Measurements from ENCODE around the gene OR4E1.

Gene OR4E1

DNA sequence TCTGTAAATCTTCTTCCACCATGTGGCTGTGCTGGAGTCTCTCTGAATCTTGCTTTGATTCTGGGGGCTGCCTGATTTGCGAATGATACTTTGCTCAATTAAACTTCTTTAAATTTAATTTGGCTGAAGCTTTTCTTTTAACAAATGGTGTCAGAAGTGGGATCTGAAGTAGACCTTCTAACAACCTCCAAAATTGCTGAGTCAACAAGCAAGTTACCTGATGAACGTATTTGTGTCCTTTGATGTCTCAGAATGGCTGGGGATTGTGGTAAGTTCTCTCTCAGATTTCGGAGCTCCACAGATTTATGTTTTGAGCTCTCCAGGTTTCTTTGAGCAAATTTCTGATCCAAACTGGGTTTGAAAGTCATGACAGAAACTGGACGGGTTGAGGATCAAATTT lies 1.9 kb upstream of the OR4E1 start:
- Histone ChIP-seq H2AFZ (ENCODE audit: low read length) (no peak overlapping the region), H3K4me2 (ENCODE audit: low read length) (no peak overlapping the region), H3K9me2 (ENCODE audit: low read depth, low read length) (no peaks in the 10 kb centered on the region), H3K9ac (ENCODE audit: low read length) (no peak overlapping the region), H3K27ac (ENCODE audit: low read depth, low read length, poor library complexity, severe bottlenecking) (no peak overlapping the region), H3K27me3 (ENCODE audit: insufficient read depth, low read length) (no peaks in the 10 kb centered on the region), H3K36me3 (ENCODE audit: insufficient read depth, low read length) (no peaks in the 10 kb centered on the region), H3K4me1 (ENCODE audit: insufficient read depth, low read length, severe bottlenecking) (no peaks in the 10 kb centered on the region), H3K9me3 (ENCODE audit: low read length) (0 out of 2 replicates have a peak, but pooled peaks cover 2% of the 10 kb centered on the region), H3K79me2 (ENCODE audit: insufficient read depth, low read length) (no peaks in the 10 kb centered on the region), H4K20me1 (ENCODE audit: insufficient read depth, low read length) (no peaks in the 10 kb centered on the region), H3F3A (ENCODE audit: insufficient read depth, low read length) (no peaks in the 10 kb centered on the region), H3K4me3 (ENCODE audit: low read depth, low read length, poor library complexity, severe bottlenecking) (no peak overlapping the region)
- TF ChIP-seq, protein P1, sequence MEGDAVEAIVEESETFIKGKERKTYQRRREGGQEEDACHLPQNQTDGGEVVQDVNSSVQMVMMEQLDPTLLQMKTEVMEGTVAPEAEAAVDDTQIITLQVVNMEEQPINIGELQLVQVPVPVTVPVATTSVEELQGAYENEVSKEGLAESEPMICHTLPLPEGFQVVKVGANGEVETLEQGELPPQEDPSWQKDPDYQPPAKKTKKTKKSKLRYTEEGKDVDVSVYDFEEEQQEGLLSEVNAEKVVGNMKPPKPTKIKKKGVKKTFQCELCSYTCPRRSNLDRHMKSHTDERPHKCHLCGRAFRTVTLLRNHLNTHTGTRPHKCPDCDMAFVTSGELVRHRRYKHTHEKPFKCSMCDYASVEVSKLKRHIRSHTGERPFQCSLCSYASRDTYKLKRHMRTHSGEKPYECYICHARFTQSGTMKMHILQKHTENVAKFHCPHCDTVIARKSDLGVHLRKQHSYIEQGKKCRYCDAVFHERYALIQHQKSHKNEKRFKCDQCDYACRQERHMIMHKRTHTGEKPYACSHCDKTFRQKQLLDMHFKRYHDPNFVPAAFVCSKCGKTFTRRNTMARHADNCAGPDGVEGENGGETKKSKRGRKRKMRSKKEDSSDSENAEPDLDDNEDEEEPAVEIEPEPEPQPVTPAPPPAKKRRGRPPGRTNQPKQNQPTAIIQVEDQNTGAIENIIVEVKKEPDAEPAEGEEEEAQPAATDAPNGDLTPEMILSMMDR (IDR thresholded peaks at IDR 0.05; ENCODE audit: low read length): no peak
- no peak for TF ChIP-seq EZH2 (IDR thresholded peaks at IDR 0.05; ENCODE audit: borderline replicate concordance, low read length)

DNA sequence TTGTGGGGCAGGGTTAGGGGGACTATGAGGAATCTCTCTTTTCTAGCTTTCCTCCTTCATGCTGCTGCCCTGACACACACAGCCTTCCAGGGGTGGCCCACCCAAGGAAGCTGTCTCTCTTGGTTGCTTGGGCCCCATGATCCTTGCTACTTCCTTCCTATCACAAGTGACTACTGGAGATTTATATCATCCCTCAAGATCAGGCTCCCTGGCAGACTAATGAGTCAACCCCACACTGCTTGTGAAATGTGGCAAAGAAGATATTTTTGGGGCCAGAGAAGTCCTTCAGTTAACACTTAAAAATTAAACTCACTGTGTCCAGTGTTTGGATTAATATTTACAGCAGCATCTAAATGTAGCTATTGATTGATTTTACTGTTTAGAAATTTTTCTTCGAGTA lies 1.5 kb downstream of the OR4E1 start:
- Histone ChIP-seq H3K9ac (ENCODE audit: low read length) (no peak overlapping the region), H3K36me3 (ENCODE audit: insufficient read depth, low read length) (no peaks in the 10 kb centered on the region), H3K27me3 (ENCODE audit: insufficient read depth, low read length) (0 out of 2 replicates have a peak, but pooled peaks cover 3% of the 10 kb centered on the region), H4K20me1 (ENCODE audit: insufficient read depth, low read length) (no peaks in the 10 kb centered on the region), H3K79me2 (ENCODE audit: insufficient read depth, low read length) (no peaks in the 10 kb centered on the region), H2AFZ (ENCODE audit: low read length) (no peak overlapping the region), H3K27ac (ENCODE audit: low read depth, low read length, poor library complexity, severe bottlenecking) (no peak overlapping the region), H3K4me2 (ENCODE audit: low read length) (no peak overlapping the region), H3K9me3 (ENCODE audit: low read length) (0 out of 2 replicates have a peak, but pooled peaks cover 2% of the 10 kb centered on the region), H3K4me3 (ENCODE audit: low read depth, low read length, poor library complexity, severe bottlenecking) (no peak overlapping the region), H3K9me2 (ENCODE audit: low read depth, low read length) (no peaks in the 10 kb centered on the region), H3K4me1 (ENCODE audit: insufficient read depth, low read length, severe bottlenecking) (no peaks in the 10 kb centered on the region), H3F3A (ENCODE audit: insufficient read depth, low read length) (no peaks in the 10 kb centered on the region)
- TF ChIP-seq, protein P1 (IDR thresholded peaks at IDR 0.05; ENCODE audit: low read length): no peak
- no peak for TF ChIP-seq EZH2 (IDR thresholded peaks at IDR 0.05; ENCODE audit: borderline replicate concordance, low read length)

DNA sequence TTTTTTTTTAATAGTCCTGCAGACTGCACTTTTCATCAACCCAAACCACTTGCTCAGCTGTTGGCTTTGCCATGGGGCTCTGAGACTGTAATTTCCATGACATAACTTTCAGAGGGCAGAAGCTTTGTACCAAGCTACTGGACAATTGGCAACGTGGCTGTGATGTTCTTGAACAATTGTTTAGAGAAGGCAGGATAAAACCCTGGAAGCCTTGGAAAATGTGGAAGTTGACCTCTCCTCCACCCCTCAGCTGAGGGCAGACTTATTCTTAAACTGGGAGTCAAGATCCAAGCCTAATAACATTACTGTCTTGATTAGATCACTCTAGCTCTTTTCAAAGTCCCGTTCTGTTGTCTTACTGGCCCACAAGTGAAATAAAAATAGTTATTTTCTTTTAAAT lies 2.2 kb downstream of the OR4E1 start:
- H3K9me3 ChIP-seq (ENCODE audit: low read length): 0 out of 2 replicates have a peak, but pooled peaks cover 2% of the 10 kb centered on the region
- TF ChIP-seq, protein P1 (IDR thresholded peaks at IDR 0.05; ENCODE audit: low read length): no peak
- no peak for TF ChIP-seq EZH2 (IDR thresholded peaks at IDR 0.05; ENCODE audit: borderline replicate concordance, low read length)
- H3K9ac ChIP-seq (ENCODE audit: low read length): no peak overlapping the region
- no peaks in the 10 kb centered on the region for H3F3A ChIP-seq (ENCODE audit: insufficient read depth, low read length)
- H3K4me3 ChIP-seq (ENCODE audit: low read depth, low read length, poor library complexity, severe bottlenecking): no peak overlapping the region
- 0 out of 2 replicates have a peak, but pooled peaks cover 3% of the 10 kb centered on the region for H3K27me3 ChIP-seq (ENCODE audit: insufficient read depth, low read length)
- H2AFZ ChIP-seq (ENCODE audit: low read length): no peak overlapping the region
- no peaks in the 10 kb centered on the region for H3K36me3 ChIP-seq (ENCODE audit: insufficient read depth, low read length)
- H3K4me2 ChIP-seq (ENCODE audit: low read length): no peak overlapping the region
- no peaks in the 10 kb centered on the region for H3K4me1 ChIP-seq (ENCODE audit: insufficient read depth, low read length, severe bottlenecking)
- no peak overlapping the region for H3K27ac ChIP-seq (ENCODE audit: low read depth, low read length, poor library complexity, severe bottlenecking)
- H3K79me2 ChIP-seq (ENCODE audit: insufficient read depth, low read length): no peaks in the 10 kb centered on the region
- no peaks in the 10 kb centered on the region for H4K20me1 ChIP-seq (ENCODE audit: insufficient read depth, low read length)
- H3K9me2 ChIP-seq (ENCODE audit: low read depth, low read length): no peaks in the 10 kb centered on the region
